Right lobe of liver (tissue), 6 donors: ENCODE measurements around the gene HDAC4. TPM values are rescaled to one million over a fixed set of nuclear protein-coding genes. Genes with fewer than 3 reads are reported as not detected.

Experiments used
- ATAC-seq, 4 donors: fragments of 200-7000 bp; cut with Tn5 transposase; one replicate each; pipeline ENCODE4 v1.9.1; 2020; ENCODE audit warnings: mild to moderate bottlenecking in 4 of 4, moderate library complexity in 4 of 4
- DNase-seq, 3 donors: peaks; one replicate each; pipeline ENCODE4 v3.0.0-alpha.2; 2020
- H3K27ac ChIP-seq, 3 donors: fragments of 200-600 bp; one replicate each; pipeline ENCODE4 v1.8.0; 2022
- H3K27me3 ChIP-seq, 2 donors: fragments of 200-600 bp; one replicate each; pipeline ENCODE4 v1.8.0; 2022
- H3K36me3 ChIP-seq, 4 donors: fragments of 200-600 bp; sonication (generic) in 1 of 4; one replicate each; pipeline versions ENCODE4 v1.5.1 to v1.8.0; 2017 to 2022; ENCODE audit warnings: control low read depth in 1 of 4
- H3K4me1 ChIP-seq, 4 donors: fragments of 200-600 bp; sonication (generic) in 1 of 4; one replicate each; pipeline versions ENCODE4 v1.5.1 to v1.8.0; 2017 to 2022; ENCODE audit warnings: control low read depth in 1 of 4
- H3K4me3 ChIP-seq, 3 donors: fragments of 200-600 bp; one replicate each; pipeline ENCODE4 v1.8.0; 2022
- H3K9me3 ChIP-seq, 4 donors: fragments of 200-600 bp; sonication (generic) in 1 of 4; one replicate each; pipeline versions ENCODE4 v1.5.1 to v1.8.0; 2017 to 2022; ENCODE audit warnings: control low read depth in 1 of 4
- CTCF ChIP-seq, 4 donors: fragments of 200-600 bp in 3 of 4; fragments of 450-650 bp in 1 of 4; IDR thresholded peaks; one replicate each; pipeline versions ENCODE4 v1.5.1 to v1.8.0; 2016 to 2022; ENCODE audit warnings: antibody characterized with exemption in 4 of 4, mild to moderate bottlenecking in 2 of 4
- POLR2A ChIP-seq: fragments of 450-650 bp; IDR thresholded peaks from one replicate; pipeline ENCODE4 v1.6.1; 2017; ENCODE audit warnings: antibody characterized with exemption, mild to moderate bottlenecking
- WGBS: methylation state at CpG from one replicate; pipeline ENCODE4 v1.1.6; 2018; ENCODE audit warnings: low coverage, low lambda C conversion rate; ENCODE audit not compliant: insufficient coverage; ENCODE audit errors: missing lambda C conversion rate; 5-methylcytosine and 5-hydroxymethylcytosine counted together
- intact Hi-C, 2 donors: fragments of 100-400 bp; cut with DNase I; formaldehyde crosslinking; loops; one replicate each; pipeline versions ENCODE4 v1.11.2 to v1.14.1; 2022
- total RNA-seq, 6 experiments: library from RNA; depleted of rRNA in 2 of 6; stranded (reverse); fragments of >200 nt in 2 of 6; fragmentation: NEBNext Ultra II Directional in 3 of 6; extraction: Animal tissue kit (Norgen Biotek cat#: 25700) in 3 of 6; gene quantifications; one replicate each; pipeline versions ENCODE4 v1.1.0 to v1.2.4, GENCODE V29; 2016 to 2023
- donor health status: DM: no; HTN: yes; CAD: no.
- donor health status: DM: no; HTN: no; CAD: no.
- donor health status: DM: no; HTN: no; CAD: no.
- donor health status: DM: no; HTN: yes; CAD: no.
- donor health status: DM: no; HTN: yes; CAD: no.

Gene HDAC4
- total RNA-seq, 6 experiments from 2014 or later: 8.9 to 22.4 (median 14.7) TPM

GRCh38 chr2:239429473-239430350, 28.9 kb upstream of the HDAC4 start:
- no peak for DNase-seq
- H3K36me3 ChIP-seq: no peaks in the 10 kb centered on the region

GRCh38 chr2:239425631-239426030, 24.8 kb upstream of the HDAC4 start:
- ATAC-seq (no peak), DNase-seq (no peak)
- H3K27me3 ChIP-seq: no peaks in the 10 kb centered on the region
- no peaks in the 10 kb centered on the region for H3K4me1 ChIP-seq
- no peaks in the 10 kb centered on the region for H3K36me3 ChIP-seq
- H3K9me3 ChIP-seq: no peaks in the 10 kb centered on the region
- no peak for TF ChIP-seq CTCF (IDR thresholded peaks at IDR 0.05)
- H3K27ac ChIP-seq: no peak overlapping the region
- intact Hi-C loops: no loop called here
- 73% methylated on average over 2 of the region's 10 CpGs for WGBS
- H3K4me3 ChIP-seq: no peak overlapping the region

More at GRCh38 chr2:239429473-239430350, 28.9 kb upstream of the HDAC4 start:
- ATAC-seq: peak; percentile 66 to 91 (median 86)
- Histone ChIP-seq H3K9me3 (no peaks in the 10 kb centered on the region), H3K27me3 (no peaks in the 10 kb centered on the region), H3K27ac (no peak overlapping the region), H3K4me3 (no peak overlapping the region), H3K4me1 (no peaks in the 10 kb centered on the region)
- TF ChIP-seq CTCF (IDR thresholded peaks at IDR 0.05) (no peak), POLR2A (no peak)
- 51% methylated on average over 9 of the region's 12 CpGs for WGBS
- intact Hi-C loops: no loop called here

- DNase-seq (no peak), ATAC-seq (peak in 1 of 4 donors; percentile 40)
- H3K36me3 ChIP-seq: no peaks in the 10 kb centered on the region
- H3K4me3 ChIP-seq: no peak overlapping the region
- WGBS: 85% methylated on average over 5 of the region's 11 CpGs
- no peak overlapping the region for H3K27ac ChIP-seq
- H3K9me3 ChIP-seq: no peaks in the 10 kb centered on the region
- no peaks in the 10 kb centered on the region for H3K27me3 ChIP-seq
- H3K4me1 ChIP-seq: no peaks in the 10 kb centered on the region
- intact Hi-C loops: no loop called here
- TF ChIP-seq CTCF (IDR thresholded peaks at IDR 0.05) (no peak), POLR2A (no peak)
Observed at GRCh38 chr2:239424337-239425045, 23.7 kb upstream of the HDAC4 start.

- no peaks in the 10 kb centered on the region for H3K9me3 ChIP-seq
- no peak for ATAC-seq
- intact Hi-C loops: no loop called here
- H3K36me3 ChIP-seq: no peaks in the 10 kb centered on the region
- 74% methylated on average over 4 of the region's 4 CpGs for WGBS
- no peaks in the 10 kb centered on the region for H3K4me1 ChIP-seq
- no peak overlapping the region for H3K27ac ChIP-seq
- DNase-seq: no peak
- no peak for TF ChIP-seq CTCF (IDR thresholded peaks at IDR 0.05)
- TF ChIP-seq POLR2A: no peak
- no peaks in the 10 kb centered on the region for H3K27me3 ChIP-seq
- no peak overlapping the region for H3K4me3 ChIP-seq
Observed at GRCh38 chr2:239423551-239423950, 22.7 kb upstream of the HDAC4 start.
